Measurements from ENCODE around the gene CHST2. TPM values are rescaled to one million over a fixed set of nuclear protein-coding genes. Genes with fewer than 3 reads are reported as not detected.

CHST2 gene
- total and polyA plus RNA-seq, 2 donors (not counting 3 experiments of a cell fraction or from before 2014, with no cell fraction given), result 4.3 to 6.5 TPM

- dilution Hi-C loops (cut with MboI; ENCODE audit: extremely low pct_ligation_motif_present, low sequenced_read_pairs), result no loop called here
- no peak overlapping the region for H3K9ac ChIP-seq (replicated peaks; ENCODE audit: extremely low read depth, insufficient read depth, low read length)
- ChIA-PET CTCF (interaction anchor here (0.6 kb wide), 1 partner anchor 22 kb away, joined by 3 read pairs; no protein-coding TSS in a partner anchor), POLR2A (no interaction called here)
- peaks cover 9% of the 10 kb centered on the region for H3K4me1 ChIP-seq (ENCODE audit: control insufficient read depth, extremely low read depth, insufficient read depth, low read length)
- H3K4me2 ChIP-seq (ENCODE audit: insufficient read depth, low read length), result no peak overlapping the region
- no peaks in the 10 kb centered on the region for H3K27me3 ChIP-seq (ENCODE audit: control insufficient read depth in 2 of 2, insufficient read depth in 2 of 2, low read length in 2 of 2)
- H3K27ac ChIP-seq (ENCODE audit: insufficient read depth, low read depth, low read length), result no peak overlapping the region
- H3K36me3 ChIP-seq (ENCODE audit: control insufficient read depth in 2 of 2, extremely low read depth in 1 of 2, insufficient read depth in 2 of 2, low read length in 2 of 2), result no peaks in the 10 kb centered on the region
- DNase-seq (ENCODE audit: low read depth, low spot score) (no peak), FAIRE-seq (no peak)
- no peaks in the 10 kb centered on the region for H3K9me3 ChIP-seq (replicated peaks; ENCODE audit: control insufficient read depth, insufficient read depth, low read length)
- intact Hi-C loops (cut with micrococcal nuclease), result no loop called here
- no peak for TF ChIP-seq MAX (IDR thresholded peaks at IDR 0.05; ENCODE audit: insufficient read depth, insufficient read length)
- no peak for TF ChIP-seq MYC (IDR thresholded peaks at IDR 0.05; ENCODE audit: low read depth, low read length)
- no peak for TF ChIP-seq POLR2A (IDR thresholded peaks at IDR 0.05; ENCODE audit: low read depth, low read length)
- no peak for TF ChIP-seq CTCF (IDR thresholded peaks at IDR 0.05; ENCODE audit: extremely low read depth in 1 of 2, insufficient read depth in 1 of 2, low read depth in 1 of 2, low read length in 2 of 2)
- TF ChIP-seq FOS (IDR thresholded peaks at IDR 0.05; ENCODE audit: borderline replicate concordance, insufficient read depth, low read length), result no peak
- H3K4me3 ChIP-seq (replicated peaks in 1 of 3; ENCODE audit: insufficient read depth in 1 of 3, low read depth in 1 of 3, low read length in 3 of 3), result no peak overlapping the region
- no peaks in the 10 kb centered on the region for H3K9me1 ChIP-seq (replicated peaks; ENCODE audit: control insufficient read depth, extremely low read depth, insufficient read depth, low read length)
- no peaks in the 10 kb centered on the region for H4K20me1 ChIP-seq (replicated peaks; ENCODE audit: control insufficient read depth, extremely low read depth, insufficient read depth, low read length)
- no peaks in the 10 kb centered on the region for H3K79me2 ChIP-seq (ENCODE audit: control insufficient read depth, insufficient read depth, low read length)
- BruUV-seq (replicated peaks), result no TSS peak
- H2AFZ ChIP-seq (ENCODE audit: low read depth, low read length), result no peak overlapping the region
Measured at GRCh38 chr3:143142354-143142753, 22.8 kb downstream of the CHST2 start.

GRCh38 chr3:143145906-143146305 lies 26.3 kb downstream of the CHST2 start:
- H3K4me1 ChIP-seq (ENCODE audit: control insufficient read depth, extremely low read depth, insufficient read depth, low read length), result no peaks in the 10 kb centered on the region
- TF ChIP-seq MAX (IDR thresholded peaks at IDR 0.05; ENCODE audit: insufficient read depth, insufficient read length) (no peak), CTCF (IDR thresholded peaks at IDR 0.05; ENCODE audit: extremely low read depth in 1 of 2, insufficient read depth in 1 of 2, low read depth in 1 of 2, low read length in 2 of 2) (no peak), POLR2A (IDR thresholded peaks at IDR 0.05; ENCODE audit: low read depth, low read length) (no peak), JUN (IDR thresholded peaks at IDR 0.05; ENCODE audit: borderline replicate concordance, insufficient read depth, insufficient read length, low read depth) (no peak), GATA2 (IDR thresholded peaks at IDR 0.05; ENCODE audit: insufficient read depth, insufficient read length, low read depth, low read length) (no peak), POLR2AphosphoS5 (IDR thresholded peaks at IDR 0.05; ENCODE audit: insufficient read depth, low read depth, low read length) (no peak), EZH2 (IDR thresholded peaks at IDR 0.05; ENCODE audit: borderline replicate concordance, low read depth, low read length, severe bottlenecking) (no peak), MYC (IDR thresholded peaks at IDR 0.05; ENCODE audit: low read depth, low read length) (no peak), FOS (IDR thresholded peaks at IDR 0.05; ENCODE audit: borderline replicate concordance, insufficient read depth, low read length) (no peak)
- no peaks in the 10 kb centered on the region for H4K20me1 ChIP-seq (replicated peaks; ENCODE audit: control insufficient read depth, extremely low read depth, insufficient read depth, low read length)
- H3K36me3 ChIP-seq (ENCODE audit: control insufficient read depth in 2 of 2, extremely low read depth in 1 of 2, insufficient read depth in 2 of 2, low read length in 2 of 2), result no peaks in the 10 kb centered on the region
- H3K27ac ChIP-seq (ENCODE audit: insufficient read depth, low read depth, low read length), result no peak overlapping the region
- DNase-seq (ENCODE audit: low read depth, low spot score), result no peak
- dilution Hi-C loops (cut with MboI; ENCODE audit: extremely low pct_ligation_motif_present, low sequenced_read_pairs), result no loop called here
- no peak overlapping the region for H3K9ac ChIP-seq (replicated peaks; ENCODE audit: extremely low read depth, insufficient read depth, low read length)
- no peak overlapping the region for H2AFZ ChIP-seq (ENCODE audit: low read depth, low read length)
- no peaks in the 10 kb centered on the region for H3K27me3 ChIP-seq (ENCODE audit: control insufficient read depth in 2 of 2, insufficient read depth in 2 of 2, low read length in 2 of 2)
- H3K4me3 ChIP-seq (replicated peaks in 1 of 3; ENCODE audit: insufficient read depth in 1 of 3, low read depth in 1 of 3, low read length in 3 of 3), result no peak overlapping the region
- ChIA-PET POLR2A (no interaction called here), CTCF (interaction anchor here (1.1 kb wide), 1 partner anchor 21 kb away, joined by 3 read pairs; no protein-coding TSS in a partner anchor)
- no peaks in the 10 kb centered on the region for H3K9me3 ChIP-seq (replicated peaks; ENCODE audit: control insufficient read depth, insufficient read depth, low read length)
- intact Hi-C loops (cut with micrococcal nuclease), result no loop called here
- no peak for FAIRE-seq
- no peaks in the 10 kb centered on the region for H3K9me1 ChIP-seq (replicated peaks; ENCODE audit: control insufficient read depth, extremely low read depth, insufficient read depth, low read length)
- no TSS peak for BruUV-seq (replicated peaks)
- H3K79me2 ChIP-seq (ENCODE audit: control insufficient read depth, insufficient read depth, low read length), result no peaks in the 10 kb centered on the region
- H3K4me2 ChIP-seq (ENCODE audit: insufficient read depth, low read length), result no peak overlapping the region

Data from endothelial cell of umbilical vein (primary cell).